ENCODE data around the gene MYO9B.
A peak's percentile ranks its signal among the peaks of the same experiment; 100 is the strongest.

Gene MYO9B

GRCh38 chr19:17075035-17075863, at the start of gene MYO9B, which contains the start of gene HAUS8:
TSS of gene MYO9B (plus strand) at chr19:17075777. CDS start at chr19:17101718, 25,941 bp downstream.
TSS of gene HAUS8 (minus strand) at chr19:17075452. CDS start at chr19:17075422, 30 bp downstream.
- peak; percentile 97 to 98 for DNase-seq (ENCODE audit: low read depth in 2 of 2)

- DNase-seq (ENCODE audit: low read depth in 2 of 2) = no peak
Measured at GRCh38 chr19:17025991-17026658, 49.5 kb upstream of the MYO9B start.

- no peak for DNase-seq (ENCODE audit: low read depth in 2 of 2)
Measured at GRCh38 chr19:17026706-17027534, 48.7 kb upstream of the MYO9B start, which contains the start of gene CPAMD8. TSS of gene CPAMD8 (minus strand) at chr19:17026810. CDS start at chr19:17026642, 168 bp downstream.

DNA sequence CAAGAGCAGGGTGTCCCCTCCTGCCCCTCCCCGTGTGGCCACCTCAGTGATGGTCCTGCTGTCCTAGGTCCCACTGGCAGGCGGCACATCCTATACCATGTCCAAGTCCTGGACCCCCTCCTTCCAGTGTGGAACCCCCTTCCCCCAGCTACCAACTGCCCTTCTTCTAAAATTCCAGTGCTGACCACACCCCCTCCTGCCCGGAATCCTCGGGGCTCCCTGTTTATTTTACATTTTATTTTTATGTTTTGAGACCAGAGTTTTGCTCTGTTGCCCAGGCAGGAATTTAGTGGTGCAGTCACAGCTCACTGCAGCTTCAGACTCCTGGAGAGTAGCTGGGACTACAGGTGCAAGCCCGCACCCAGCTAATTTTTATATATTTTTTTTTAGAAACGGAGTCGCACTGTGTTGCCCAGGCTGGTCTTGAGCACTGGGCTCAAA, 48.0 kb upstream of the MYO9B start:
- DNase-seq (ENCODE audit: low read depth in 2 of 2) = no peak

- no peak for DNase-seq (ENCODE audit: low read depth in 2 of 2)
Measured at GRCh38 chr19:17031741-17032140, 43.8 kb upstream of the MYO9B start.

DNA sequence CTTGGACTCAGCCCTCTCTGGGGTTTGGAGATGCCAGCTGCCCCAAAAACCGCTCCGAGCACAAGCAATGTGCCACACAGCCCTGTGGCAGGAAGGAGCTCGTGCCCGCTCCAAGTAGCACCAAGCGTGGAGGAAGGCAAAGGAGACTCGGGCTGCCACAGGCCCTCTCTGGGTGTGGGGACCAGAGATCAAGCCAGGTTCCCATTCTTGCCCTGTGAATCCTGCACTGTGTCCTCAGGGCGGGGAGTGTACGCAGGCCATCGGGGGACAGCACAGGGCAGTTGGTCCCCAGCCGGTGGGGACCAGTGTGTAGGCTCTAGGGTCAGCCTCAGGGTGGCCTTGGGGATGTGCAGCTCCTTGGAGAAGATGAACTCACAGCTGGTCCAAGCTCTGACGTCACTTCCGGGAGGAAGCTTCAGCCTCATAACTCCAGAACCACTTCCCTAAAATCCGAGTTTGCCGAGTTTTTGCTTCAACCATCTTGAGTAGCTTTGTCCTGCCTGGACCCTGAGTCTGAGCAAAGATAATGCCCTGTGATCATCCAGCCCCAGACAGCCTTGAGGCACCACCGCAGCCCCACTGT, 39.6 kb upstream of the MYO9B start:
- no peak for DNase-seq (ENCODE audit: low read depth in 2 of 2)

- DNase-seq (ENCODE audit: low read depth in 2 of 2) = no peak
Measured at GRCh38 chr19:17036640-17037039, 38.9 kb upstream of the MYO9B start.

GRCh38 chr19:17037184-17037583, 38.4 kb upstream of the MYO9B start:
- DNase-seq (ENCODE audit: low read depth in 2 of 2) = no peak

DNA sequence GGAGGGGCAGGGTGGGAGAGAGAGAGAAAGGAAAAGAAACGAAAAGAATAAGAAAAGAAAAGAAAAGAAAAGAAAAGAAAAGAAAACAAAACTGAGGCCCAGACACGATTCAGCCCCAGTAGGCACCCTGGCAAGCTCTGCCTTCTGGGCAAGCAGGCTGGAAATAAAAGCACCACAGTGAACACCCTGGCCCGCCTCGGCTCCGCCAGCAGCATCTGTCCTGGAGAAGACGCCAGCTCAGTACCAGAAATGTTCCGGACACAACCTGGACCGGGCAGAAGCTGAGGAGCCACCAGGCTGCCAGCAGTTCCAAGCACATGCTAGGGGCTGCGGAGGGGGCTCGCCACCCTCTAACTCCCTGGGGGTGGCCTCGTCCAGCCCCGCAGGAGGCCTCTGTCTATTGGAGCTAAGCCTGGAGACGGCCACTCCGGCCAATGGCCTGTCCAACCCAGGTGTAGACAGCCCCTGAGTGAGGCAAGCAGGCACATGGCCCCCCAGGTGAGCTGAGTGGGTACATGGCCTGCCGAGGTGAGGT, 37.5 kb upstream of the MYO9B start:
- DNase-seq (ENCODE audit: low read depth in 2 of 2) = no peak

DNA sequence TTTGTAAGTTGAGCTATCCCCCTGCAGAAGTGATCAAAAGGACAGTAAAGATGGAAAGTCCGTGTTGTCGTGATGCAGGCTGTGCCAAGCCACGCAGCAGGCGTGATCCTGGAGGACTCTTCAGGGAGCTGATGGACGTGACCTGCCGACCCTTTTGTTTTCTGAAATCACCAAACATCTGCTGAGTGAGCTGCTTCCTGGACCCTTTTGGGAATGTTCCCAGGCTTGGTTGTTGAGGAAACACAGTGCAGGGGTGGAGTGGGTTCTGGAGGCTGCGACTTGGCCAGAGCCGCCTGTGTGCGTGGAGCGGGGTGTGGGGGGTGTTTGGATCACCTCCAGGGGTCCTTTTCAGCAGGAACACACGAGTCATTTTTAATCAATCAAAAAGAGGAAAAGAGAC, 33.6 kb upstream of the MYO9B start:
- DNase-seq (ENCODE audit: low read depth in 2 of 2) = no peak

GRCh38 chr19:17043744-17044143, 31.8 kb upstream of the MYO9B start:
- DNase-seq (ENCODE audit: low read depth in 2 of 2) = no peak

DNA sequence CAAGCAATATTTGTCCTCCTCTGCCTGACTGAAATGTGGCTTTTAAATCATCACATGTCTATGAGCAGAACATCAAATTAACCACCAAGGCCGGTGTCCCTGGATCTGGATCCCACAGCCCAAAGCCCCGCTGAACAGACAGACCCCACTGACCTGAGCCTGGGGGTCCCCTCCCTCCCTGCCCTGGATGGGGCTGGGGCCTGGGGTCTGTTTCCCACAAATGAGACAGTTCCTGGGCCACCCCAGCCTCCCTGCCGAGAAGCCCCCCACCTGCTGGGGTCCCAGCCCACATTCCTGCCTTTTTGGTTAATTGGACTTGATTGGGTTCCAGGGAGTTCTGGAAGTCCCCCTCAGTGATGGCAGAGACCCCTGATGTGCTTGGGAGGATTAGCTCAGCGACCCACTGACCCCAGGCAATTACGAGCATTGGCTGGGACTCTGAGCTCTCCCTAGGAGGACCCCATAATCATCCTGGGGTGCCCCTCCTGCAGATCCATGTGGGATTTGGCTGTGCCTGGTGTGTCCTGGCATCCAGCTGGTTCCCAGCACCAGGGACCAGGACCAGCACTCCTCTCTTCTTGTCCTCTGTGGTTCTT, 29.6 kb upstream of the MYO9B start:
- no peak for DNase-seq (ENCODE audit: low read depth in 2 of 2)

DNA sequence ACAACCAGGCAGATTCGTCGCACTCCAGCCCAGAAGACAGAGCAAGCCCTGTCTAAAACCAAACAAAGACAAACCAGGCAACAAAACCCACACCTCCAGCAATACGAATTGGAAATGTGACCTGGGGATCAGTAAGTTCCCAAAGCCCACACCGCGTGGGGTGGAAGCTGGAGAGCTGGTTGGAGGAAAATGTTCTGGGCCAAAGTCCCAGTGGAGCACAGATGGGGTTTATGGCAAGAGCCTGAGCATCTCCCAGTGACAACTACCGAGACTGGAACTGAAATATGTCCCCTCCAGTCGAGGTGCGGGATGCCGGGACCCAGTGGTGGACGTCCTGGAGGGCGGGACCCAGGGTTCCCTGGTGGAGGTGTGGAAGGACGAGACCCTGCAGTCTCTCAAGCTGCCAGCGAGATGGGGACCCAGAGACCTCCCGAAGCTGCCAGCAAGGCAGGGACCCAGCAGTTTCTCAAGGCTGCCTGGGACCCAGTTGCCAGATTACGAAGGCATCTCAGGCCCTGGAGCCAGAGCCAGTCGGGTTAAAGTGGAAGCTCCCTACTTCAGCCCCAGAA, 26.6 kb upstream of the MYO9B start:
- no peak for DNase-seq (ENCODE audit: low read depth in 2 of 2)

- no peak for DNase-seq (ENCODE audit: low read depth in 2 of 2)
Measured at GRCh38 chr19:17049711-17050280, 25.8 kb upstream of the MYO9B start.

DNA sequence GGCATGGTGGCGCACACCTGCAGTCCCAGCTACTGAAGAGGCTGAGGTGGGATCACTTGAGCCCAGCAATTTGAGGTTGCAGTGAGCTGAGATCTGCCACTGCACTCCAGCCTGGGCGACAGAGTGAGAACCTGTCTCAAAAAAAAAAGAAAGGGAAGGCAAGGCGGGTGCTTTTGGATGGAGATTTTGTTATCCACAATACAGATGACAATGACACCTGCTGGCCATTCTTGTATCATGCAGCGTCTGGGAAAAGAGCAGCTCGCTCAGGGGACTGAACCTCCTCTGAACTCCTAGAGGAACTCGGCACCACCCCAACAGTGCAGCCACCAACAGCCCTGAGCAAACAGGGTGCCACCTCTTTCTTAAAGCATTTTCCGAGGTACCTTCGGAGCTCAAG, 23.1 kb upstream of the MYO9B start:
- DNase-seq (ENCODE audit: low read depth in 2 of 2) = no peak

- no peak for DNase-seq (ENCODE audit: low read depth in 2 of 2)
Measured at GRCh38 chr19:17054746-17055145, 20.8 kb upstream of the MYO9B start.

GRCh38 chr19:17055636-17056035, 19.9 kb upstream of the MYO9B start:
- no peak for DNase-seq (ENCODE audit: low read depth in 2 of 2)

DNA sequence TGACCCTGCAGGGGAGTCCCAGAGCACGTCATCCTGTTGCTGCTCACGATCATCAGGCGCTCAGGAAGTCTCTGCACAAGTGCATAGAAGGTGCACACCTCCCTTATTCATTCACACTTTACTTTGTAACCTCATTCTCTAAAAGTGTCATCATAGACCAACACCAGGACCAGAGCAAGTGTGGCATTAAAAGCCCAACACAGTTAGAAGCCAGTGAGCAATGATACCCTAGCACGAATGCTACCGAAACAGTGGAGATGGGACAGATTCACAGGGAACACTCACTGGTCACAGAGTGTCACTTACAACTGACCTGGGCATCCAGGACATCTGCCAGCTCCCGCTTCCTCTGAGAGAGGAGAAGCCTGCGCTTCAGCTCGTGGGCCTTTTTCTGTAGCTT, 17.3 kb upstream of the MYO9B start:
- DNase-seq (ENCODE audit: low read depth in 2 of 2) = no peak

DNA sequence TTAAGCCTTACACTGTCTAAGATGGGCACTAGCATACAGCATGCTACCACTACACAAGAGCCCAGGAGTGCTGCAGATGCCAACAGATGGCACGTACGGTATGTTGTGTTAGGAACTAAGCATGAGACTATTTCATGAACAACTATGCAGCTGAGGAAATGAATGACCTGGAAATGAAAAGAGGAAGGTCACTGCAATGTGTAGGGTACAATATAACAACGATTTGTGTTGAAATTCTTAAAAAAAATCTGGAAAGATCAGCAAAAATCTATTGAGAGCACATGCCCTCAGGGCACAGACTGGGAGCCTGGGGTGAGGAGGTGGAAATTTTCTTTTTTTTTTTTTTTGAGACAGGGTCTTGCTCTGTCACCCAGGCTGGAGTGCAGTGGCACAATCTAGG, 14.8 kb upstream of the MYO9B start:
- no peak for DNase-seq (ENCODE audit: low read depth in 2 of 2)

- no peak for DNase-seq (ENCODE audit: low read depth in 2 of 2)
Measured at GRCh38 chr19:17061205-17061604, 14.4 kb upstream of the MYO9B start.

All from stimulated activated CD4-positive, alpha-beta T cell treated with anti-CD3 and anti-CD28 coated beads, Interleukin-1b, Interleukin-23, amount 100 ng/mL, for 4 hours (primary cell).